HCEC 1CT (cell line): Measurements from ENCODE around the gene SLC25A13.
A peak's percentile ranks its signal among the peaks of the same experiment; 100 is the strongest.
"Not testable (repeated sequence)": the region's sequence is repeated elsewhere in the genome, so short reads cannot be mapped to it uniquely, and the experiment has no call there.

Experiments
- DNase-seq: peaks from one replicate; pipeline ENCODE4 v3.0.0-alpha.2; 2017

The SLC25A13 gene, protein sequence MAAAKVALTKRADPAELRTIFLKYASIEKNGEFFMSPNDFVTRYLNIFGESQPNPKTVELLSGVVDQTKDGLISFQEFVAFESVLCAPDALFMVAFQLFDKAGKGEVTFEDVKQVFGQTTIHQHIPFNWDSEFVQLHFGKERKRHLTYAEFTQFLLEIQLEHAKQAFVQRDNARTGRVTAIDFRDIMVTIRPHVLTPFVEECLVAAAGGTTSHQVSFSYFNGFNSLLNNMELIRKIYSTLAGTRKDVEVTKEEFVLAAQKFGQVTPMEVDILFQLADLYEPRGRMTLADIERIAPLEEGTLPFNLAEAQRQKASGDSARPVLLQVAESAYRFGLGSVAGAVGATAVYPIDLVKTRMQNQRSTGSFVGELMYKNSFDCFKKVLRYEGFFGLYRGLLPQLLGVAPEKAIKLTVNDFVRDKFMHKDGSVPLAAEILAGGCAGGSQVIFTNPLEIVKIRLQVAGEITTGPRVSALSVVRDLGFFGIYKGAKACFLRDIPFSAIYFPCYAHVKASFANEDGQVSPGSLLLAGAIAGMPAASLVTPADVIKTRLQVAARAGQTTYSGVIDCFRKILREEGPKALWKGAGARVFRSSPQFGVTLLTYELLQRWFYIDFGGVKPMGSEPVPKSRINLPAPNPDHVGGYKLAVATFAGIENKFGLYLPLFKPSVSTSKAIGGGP

DNA sequence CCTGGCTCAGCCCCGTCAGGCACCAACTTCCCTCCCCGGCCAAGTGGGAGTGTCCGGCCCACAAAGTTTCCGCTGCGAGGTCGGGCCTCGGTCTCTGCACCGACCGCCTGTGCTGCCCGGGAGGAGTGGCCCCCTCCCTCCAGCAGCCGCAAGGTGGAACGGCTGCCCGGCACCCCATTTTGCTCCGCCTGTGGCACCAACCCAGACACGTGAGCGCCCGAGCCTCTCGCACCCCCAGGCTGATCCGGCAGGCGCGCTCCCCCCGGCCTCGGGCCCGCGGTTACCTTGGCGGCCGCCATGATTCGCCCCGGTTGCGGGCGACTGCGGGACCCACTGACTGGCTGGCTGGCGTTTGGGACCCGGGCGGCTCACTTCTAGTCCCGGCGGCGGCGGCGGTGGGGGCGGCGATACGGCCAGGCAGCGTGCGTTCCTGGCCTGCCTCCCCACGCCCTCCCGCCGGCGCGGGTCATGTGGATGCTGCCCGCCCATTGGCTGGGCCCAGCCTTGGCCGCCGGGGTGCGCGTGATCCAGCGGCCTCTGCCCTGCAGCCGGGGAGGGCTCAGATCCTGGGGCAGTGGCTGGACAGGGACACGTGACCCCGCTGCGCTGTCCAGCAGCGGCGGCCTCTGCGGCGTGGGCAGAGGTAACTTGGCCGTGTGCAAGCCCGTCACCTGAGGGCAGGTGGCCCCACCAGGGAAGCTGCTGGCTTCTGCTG, at the start of gene SLC25A13:
TSS of gene SLC25A13 (minus strand) at position 441 of the 715 bp plus-strand sequence. CDS start at position 299, 142 bp downstream.
- DNase-seq, result peak; percentile 87

DNA sequence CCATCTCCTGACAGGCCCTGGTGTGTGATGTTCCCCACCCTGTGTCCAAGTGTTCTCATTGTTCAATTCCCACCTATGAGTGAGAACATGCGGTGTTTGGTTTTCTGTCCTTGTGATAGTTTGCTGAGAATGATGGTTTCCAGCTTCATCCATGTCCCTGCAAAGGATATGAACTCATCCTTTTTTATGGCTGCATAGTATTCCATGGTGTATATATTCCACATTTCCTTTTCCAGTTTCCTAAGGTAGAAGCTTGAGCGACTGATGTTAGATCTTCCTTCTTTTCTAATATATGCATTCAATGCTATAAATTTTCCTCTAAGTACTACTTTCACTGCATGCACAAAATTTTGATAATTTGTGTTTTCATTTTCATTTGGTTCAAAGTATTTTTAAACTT, 44.0 kb upstream of the SLC25A13 start:
- not testable (repeated sequence) for DNase-seq

DNA sequence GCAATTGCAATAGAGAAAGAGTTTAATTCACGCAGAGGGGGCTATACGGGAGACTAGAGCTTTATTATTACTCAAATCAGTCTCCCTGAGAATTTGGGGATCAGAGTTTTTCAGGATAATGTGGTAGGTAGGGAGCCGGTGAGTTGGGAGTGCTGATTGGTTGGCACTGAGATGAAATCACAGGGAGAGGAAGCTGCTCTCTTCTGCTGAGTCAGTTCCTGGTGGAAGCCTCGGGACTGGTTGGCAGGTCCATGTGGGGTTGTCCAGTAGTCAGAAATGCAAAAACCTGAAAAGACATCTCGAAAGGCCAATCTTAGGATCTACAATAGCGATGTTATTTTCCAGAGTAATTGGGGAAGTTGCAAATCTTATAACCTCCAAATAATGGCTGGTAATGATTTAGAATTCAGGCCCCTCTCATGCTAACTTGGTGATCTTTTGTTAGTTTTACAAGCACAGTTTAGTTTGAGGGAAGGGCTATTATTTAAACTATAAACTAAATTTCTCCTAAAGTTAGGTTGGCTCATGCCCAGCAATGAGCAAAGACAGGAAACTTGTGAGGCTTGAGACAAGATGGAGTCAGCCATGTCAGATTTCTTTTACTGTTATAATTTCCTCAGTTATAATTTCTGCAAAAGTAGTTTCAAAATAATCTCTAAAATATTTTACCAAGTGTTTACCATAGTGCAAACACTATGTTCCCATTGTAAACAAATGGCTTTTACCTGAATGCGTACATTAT, 39.4 kb upstream of the SLC25A13 start:
- no peak for DNase-seq

DNA sequence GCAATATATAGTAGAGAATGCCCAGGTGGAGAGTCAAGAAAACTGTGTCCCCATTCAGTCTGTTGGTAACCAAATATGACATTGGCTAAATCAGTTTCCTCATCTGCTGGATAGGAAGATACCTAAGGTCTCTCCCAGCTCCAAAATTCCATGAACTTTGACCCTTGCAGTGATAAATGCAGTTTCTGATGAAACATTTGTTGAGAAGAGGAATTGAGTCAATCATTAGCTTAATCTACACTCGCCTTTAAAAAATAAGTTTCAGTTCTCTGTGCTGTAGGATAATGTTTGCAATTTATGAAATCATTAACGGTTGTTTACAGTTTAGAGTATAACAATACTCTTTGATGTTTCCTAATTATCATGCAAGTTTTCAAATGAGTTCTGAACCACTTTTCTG, 38.0 kb upstream of the SLC25A13 start:
- DNase-seq, result no peak

DNA sequence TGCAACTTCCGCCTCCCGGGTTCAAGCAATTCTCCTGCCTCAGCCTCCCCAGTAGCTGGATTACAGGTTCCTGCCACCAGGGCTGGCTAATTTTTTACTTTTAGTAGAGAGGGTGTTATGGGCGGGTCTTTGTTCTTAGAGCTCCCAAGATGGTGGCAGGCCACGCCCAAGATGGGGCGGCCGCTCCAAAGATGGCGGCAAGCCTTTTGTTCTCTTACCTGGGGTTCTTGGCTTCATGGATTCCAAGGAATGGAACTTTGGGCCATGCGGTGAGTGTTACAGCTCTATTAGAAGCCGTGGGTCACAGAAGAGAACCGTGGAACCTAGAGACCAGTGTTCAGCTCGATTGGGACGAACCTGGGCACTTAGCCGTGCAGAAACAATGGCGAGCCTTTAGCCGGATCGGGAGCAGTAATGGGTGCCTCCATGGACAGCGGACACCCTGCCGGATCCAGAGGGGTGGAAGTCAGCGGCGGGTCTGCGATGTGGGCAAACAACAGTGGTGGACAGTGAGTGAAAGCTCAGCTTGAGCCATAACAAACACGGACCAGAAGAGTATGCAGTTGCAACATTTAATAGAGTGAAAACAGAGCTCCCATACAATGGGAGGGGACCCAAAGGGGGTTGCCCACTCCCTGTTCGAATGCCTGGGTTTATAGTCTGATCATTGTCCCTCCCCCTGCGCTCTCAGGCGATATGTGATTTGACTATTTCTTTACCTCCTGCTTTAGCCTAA, 36.5 kb upstream of the SLC25A13 start:
- not testable (repeated sequence) for DNase-seq

DNA sequence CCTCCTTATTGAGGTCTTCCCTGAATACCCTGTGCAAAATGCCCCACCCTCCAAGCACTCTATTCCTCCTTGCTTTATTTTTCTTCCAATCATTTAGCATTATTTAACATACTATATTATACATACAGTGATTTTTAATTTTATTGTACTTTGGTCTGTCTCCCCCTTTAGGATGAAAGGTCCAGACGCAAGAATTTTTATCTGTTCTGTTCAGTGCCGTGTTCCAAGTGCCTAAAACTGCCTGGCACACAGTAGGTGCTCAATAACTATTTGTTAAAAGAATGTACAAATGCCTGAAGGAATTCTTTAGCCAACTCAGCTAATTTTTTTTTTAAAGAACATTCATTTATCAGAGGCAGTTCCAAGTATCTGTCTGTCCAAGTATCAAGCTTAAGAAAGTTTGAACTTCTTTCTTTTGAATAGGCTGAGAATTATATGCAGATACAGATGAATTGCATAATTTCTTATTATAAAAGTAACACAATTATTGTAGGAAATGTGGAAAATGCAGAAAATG, 34.1 kb upstream of the SLC25A13 start:
- DNase-seq, result no peak

DNA sequence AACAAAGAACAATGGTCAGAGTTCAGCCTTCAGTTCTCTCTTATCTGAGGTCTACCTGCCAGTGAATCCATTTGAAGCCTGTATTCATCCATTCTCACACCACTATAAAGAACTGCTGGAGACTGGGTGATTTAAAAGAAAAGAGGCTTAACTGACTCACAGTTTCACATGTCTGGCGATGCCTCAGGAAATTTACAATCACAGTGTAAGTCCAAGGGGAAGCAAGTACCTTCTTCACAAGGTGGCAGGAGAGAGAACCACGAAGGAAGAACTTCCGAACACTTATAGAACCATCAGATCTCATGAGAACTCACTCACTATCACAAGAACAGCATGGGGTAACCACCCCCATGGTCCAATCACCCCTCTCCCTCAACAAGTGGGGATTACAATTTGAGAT, 33.0 kb upstream of the SLC25A13 start:
- no peak for DNase-seq

DNA sequence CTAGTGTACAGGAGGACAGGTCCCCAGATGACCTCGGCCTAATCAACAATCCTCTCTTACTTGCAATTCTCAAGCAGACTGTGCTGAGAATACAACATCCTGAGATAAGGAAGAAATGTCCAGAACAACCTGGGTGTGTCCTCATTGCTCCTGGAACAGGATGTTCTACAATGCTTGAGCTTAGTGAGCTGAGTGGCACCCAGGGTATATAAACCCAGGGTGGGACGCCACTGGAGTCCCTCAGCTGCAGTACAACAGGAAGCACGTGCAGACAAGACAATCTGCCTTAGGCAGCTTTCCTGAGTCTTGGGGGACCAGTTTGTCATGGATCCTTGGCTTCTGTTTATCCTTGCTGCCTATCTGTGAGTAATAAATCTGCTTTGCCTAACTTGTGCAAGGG, 27.7 kb upstream of the SLC25A13 start:
- DNase-seq, result no peak

DNA sequence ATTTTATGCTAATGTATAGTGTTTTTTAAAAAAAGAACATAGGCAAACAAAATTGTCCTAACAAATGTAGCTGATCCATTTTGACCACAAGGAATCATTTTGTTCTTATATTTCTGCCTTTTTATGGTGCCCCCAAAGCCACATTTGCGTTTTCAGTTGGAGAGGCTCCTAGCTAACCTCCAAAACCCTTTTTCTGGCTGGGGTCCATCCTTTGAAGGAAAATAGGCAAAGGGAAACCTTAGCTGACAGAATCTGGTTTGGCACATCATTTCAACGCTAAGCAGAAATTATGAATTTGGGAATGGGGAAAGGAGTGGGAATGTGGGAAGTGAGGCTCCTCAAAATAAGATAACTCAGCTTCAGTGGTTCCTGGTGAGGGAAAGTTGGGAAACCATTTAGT, 25.6 kb upstream of the SLC25A13 start:
- DNase-seq, result no peak

DNA sequence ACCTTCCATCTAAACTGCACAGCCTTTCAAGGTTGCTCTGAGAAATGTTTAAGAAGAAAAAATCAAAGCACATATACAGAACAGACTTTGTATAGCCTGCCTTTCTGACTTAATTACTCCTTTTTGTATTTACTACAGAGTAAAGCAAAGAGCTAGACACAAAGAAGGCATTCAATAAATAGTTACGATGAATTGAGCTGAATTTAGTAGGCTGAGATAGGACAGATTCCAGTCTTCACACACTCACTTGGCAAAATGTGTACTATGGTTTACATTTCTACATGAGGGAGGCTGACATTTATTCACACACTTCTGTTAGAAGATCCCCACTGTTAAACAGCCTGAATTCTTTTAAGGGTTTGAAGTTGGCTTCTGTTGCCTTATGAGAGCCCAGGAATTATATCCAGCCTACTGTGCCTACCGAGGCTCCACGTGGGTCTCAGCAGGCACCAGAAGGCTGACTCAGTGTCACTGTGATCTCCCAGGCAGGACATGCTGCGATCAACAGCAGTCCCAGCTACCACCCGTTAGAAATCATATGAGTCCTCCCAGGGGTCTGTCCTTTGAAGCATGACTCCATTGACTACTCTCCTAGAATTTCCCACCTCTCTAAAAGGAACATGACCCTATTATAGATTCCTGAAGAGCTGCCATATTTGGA, 24.5 kb upstream of the SLC25A13 start:
- DNase-seq, result no peak

DNA sequence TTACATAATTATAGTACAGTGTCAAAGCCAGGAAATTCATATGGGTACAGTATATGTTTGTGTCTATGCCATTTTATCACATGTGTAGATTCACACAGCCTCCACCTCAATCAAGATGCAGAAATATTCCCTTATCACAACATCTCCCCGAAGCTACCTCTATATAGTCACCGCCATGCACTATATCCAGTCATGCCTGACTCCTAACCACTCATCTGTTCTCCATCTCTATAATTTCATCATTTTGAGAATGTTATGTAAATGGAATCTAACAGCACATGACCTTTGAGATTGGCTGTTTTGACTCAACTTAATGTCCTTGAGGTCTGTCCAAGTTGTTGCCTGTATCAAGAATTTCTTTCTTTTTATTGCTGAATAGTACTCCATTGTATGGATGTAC, 22.3 kb upstream of the SLC25A13 start:
- no peak for DNase-seq

DNA sequence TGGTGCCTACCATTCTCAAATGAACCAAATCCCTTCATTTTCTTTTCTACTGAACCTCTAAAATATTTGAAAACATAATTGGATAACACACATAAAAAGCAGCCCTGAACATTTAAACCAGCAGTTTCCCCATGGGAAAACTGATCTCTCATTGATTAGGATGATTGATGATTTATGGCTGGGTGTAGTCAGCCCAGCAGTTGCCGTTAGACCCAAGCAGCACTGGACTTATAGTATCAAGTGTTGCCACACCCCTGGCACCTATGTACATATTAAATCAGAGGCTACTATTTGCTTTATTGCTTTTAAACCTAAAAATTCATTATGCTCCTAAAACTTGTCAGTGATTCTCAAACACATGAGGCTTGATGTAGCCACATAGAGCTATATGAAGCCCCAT, 20.2 kb upstream of the SLC25A13 start:
- DNase-seq, result no peak

DNA sequence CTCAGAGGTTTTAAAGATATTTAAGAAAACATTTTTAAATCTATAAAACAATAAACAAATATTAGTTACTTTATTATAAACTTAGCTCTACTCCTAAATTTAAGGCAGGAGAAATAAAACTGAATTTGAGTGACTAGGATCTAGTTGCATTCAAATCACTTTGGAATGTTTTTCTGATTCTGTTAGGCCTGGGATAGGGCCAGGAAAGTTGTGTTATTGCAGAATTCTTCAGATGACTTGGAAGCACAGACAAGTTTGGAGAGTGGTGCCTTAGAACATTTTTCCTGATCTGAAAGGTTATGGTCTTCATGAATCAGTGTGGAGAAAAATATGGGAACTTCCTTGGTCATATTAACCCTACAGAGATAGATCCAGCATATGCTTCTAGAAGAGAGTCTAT, 15.6 kb upstream of the SLC25A13 start:
- no peak for DNase-seq

DNA sequence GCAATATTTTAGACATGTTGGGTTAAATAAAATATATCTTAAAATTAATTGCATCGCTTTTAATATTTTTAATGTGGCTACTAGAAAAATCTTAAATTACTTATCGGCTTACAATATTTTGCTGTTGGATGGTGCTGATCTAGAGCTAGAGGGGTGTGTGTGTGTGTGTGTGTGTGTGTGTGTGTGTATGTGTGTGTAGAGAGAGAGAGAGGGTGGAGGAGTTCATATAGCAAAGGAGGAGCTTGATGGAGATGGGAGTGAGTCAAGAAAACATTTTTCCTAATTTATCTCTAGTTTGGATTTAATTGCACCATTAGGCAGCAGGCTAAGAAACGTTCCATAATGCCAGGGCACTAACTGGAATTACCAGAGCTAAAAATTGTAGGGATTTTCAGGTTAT, 10.4 kb upstream of the SLC25A13 start:
- DNase-seq, result no peak

DNA sequence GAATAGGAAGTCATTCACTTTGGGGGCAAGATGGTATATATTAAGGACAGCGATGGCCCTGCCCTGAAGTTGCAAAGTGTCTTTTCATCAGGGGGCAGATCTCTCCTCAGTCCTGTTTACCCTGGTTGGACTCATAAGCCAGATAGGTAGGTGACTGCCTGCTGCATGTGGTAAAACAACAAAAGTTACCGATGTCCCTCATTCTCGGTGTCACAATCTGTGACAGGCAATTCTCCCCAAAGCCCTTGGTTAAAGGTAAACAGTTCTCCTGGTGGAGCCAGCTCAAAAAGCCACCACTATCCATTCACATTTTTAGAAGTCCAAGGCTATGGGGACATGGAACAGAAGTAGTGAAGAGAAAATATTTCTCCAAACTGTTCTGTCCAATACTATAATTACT, 9.9 kb upstream of the SLC25A13 start:
- DNase-seq, result no peak

DNA sequence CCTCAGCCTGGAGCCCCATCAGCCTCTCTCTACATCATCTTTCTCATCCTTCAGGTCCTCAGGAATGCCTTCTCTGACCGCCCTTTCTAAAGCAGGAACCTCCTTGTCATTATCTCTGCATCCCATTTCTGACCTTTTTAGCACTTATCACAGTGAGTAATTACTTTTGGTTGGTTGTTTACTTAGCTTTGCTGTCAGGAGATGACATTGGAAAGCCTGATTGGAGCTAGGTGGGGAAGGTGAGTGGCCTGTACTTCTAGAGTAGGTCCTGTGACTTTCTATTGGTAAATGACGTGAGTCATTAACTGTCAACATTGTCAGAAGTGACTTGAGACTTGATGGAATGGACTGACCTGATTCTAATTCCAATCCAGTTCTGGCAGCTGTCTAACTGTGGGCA, 9.3 kb upstream of the SLC25A13 start:
- DNase-seq, result no peak

DNA sequence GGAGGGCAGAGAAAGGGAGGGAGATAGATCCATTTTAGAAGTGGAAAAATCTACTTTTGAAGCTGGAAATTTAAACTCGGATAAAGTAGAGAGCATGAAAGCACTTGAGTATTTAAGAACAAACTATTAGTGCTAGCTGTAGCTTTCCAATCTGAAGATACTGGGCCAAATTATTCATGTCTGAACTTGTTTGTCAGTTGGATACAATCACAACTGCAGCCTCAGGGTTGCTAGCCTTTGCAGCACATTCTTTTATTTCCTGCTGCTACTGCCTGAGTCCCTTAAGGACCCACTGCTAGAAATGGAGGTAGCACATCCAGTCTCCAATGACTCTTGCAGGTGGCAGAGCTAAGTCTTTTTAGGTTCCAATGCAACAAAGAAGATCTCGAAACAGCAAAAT, 8.3 kb upstream of the SLC25A13 start:
- no peak for DNase-seq

DNA sequence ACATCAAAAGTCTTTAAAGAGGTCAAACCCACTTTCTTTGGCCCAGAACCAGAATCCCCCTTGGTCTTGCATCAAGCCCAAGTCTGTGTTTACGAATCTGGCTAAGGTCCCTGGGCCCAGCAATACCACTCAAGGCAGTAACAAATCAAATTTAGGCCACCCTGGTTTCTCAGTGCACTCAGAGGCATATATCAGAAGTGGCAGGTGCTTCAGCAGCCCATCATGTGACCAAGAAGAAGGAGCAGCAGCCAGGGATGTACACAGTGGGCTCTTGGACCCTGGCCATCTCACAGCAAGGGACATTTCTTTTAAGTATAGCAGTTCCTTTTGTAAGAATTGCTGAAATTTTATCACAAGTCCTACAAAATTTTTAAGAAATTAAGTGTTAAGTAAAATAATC, 7.3 kb upstream of the SLC25A13 start:
- DNase-seq, result no peak

DNA sequence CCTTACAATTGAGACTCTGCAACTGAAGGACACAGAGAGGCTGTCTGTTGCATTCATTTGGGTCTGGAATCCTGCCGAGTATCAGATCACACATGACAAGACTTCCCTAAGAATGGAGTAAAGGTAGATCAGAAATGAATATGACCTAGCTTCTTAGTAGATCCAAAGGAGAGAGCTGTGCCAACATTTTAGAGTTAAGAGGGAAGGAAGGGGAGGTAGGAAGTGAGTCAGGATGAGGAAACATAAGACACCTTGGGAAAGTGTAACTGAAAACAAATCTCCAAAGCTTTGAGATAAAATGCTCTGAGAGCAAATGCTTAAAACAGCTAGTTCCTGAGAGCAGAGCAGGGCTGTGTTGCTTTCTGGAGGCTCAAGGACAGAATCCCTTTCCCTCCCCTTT, 6.1 kb upstream of the SLC25A13 start:
- DNase-seq, result peak; percentile 8

DNA sequence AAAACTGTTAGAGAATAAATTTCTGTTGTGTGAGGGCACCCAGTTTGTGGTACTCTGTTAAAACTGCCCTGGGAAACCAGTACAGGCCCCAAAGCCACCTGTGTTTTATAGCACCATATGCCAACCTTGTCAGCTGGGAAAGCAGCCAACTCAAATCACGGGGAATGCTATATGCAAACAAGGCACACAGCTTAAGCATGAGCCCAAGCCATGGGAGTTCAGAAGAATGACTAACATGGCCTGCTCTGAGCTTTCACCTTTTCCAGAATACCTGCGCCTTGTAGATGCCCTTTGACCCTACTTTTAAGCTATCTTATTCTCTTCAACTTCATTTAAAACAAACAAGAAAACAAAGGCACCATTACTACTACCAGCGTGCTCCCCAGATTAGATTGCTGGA, 5.5 kb upstream of the SLC25A13 start:
- DNase-seq, result no peak

DNA sequence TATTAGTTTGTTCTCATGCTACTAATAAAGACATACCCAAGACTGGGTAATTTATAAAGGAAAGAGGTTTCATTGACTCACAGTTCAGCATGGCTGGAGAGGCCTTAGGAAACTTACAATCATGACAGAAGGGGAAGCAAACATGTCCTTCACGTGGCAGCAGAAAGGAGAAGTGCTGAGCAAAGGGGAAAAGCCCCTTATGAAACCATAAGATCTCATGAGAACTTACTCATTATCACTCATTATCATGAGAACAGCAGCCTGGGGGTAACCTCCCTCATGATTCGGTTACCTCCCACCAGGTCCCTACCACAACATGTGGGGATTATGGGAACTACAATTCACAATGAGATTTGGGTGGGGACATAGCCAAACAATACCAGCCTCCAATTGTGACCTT, 4.9 kb upstream of the SLC25A13 start:
- not testable (repeated sequence) for DNase-seq
